GM06990 (cell line): ENCODE data around the gene ELF1.

Source experiments
- DNase-seq: peaks from one replicate; pipeline ENCODE4 v3.0.0-alpha.2; 2011; ENCODE audit not compliant: insufficient read length; ENCODE audit errors: extremely low read depth
- H3K27me3 ChIP-seq: replicated peaks from 2 replicates; pipeline ENCODE4 v1.6.0; 2011; ENCODE audit warnings: low read length; ENCODE audit not compliant: control insufficient read depth, insufficient read depth
- H3K36me3 ChIP-seq: 2 replicates; pipeline ENCODE4 v1.5.1; 2011; ENCODE audit warnings: low read length; ENCODE audit not compliant: control insufficient read depth, insufficient read depth
- H3K4me3 ChIP-seq: replicated peaks from 2 replicates; pipeline ENCODE4 v1.5.1; 2011; ENCODE audit warnings: low read depth, mild to moderate bottlenecking, control low read depth, low read length
- TF ChIP-seq, protein P1 (sequence below): IDR thresholded peaks from 2 replicates; pipeline ENCODE4 v1.5.1; 2011; ENCODE audit warnings: low read length, control low read depth, mild to moderate bottlenecking, inconsistent platforms; ENCODE audit not compliant: insufficient read depth, poor library complexity, severe bottlenecking

Gene ELF1

DNA sequence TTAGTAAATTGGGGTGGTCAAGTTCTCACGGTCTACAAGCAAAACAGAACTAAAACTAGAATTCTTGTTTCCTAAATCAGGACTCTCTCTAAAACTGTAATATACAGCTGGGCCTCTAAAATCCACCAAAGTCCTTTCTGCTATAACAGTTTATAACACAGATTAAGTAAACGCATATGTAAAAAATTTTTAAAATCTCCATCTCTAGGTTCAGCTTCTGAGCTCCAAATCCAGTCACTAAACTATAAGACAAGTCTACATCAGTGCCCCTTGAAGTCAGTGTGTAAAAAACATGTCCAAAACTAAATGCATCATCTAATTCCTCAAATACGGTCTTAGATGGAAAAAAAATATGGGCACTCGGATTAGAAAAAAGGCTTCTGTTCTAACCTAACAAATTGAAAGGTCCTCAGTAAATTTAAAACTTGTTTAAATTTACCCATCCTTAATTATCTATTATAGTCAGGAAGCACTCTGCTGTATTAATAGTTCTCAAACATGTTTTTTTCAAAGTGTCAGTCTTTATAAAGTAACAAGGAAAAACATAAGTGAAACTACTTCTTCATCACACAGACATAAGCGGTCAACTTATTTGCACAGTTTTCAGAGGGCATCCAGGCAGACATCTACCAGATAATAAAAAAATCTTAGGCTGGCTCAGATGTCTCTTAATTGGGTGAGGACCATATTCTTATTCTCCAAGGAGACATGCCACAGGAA is 33.6 kb downstream of the ELF1 start:
- no peak for DNase-seq
- TF ChIP-seq, protein P1, sequence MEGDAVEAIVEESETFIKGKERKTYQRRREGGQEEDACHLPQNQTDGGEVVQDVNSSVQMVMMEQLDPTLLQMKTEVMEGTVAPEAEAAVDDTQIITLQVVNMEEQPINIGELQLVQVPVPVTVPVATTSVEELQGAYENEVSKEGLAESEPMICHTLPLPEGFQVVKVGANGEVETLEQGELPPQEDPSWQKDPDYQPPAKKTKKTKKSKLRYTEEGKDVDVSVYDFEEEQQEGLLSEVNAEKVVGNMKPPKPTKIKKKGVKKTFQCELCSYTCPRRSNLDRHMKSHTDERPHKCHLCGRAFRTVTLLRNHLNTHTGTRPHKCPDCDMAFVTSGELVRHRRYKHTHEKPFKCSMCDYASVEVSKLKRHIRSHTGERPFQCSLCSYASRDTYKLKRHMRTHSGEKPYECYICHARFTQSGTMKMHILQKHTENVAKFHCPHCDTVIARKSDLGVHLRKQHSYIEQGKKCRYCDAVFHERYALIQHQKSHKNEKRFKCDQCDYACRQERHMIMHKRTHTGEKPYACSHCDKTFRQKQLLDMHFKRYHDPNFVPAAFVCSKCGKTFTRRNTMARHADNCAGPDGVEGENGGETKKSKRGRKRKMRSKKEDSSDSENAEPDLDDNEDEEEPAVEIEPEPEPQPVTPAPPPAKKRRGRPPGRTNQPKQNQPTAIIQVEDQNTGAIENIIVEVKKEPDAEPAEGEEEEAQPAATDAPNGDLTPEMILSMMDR = no peak
- no peaks in the 10 kb centered on the region for H3K27me3 ChIP-seq
- peak overlapping the region; percentile 55 for H3K4me3 ChIP-seq
- H3K36me3 ChIP-seq = no peaks in the 10 kb centered on the region

DNA sequence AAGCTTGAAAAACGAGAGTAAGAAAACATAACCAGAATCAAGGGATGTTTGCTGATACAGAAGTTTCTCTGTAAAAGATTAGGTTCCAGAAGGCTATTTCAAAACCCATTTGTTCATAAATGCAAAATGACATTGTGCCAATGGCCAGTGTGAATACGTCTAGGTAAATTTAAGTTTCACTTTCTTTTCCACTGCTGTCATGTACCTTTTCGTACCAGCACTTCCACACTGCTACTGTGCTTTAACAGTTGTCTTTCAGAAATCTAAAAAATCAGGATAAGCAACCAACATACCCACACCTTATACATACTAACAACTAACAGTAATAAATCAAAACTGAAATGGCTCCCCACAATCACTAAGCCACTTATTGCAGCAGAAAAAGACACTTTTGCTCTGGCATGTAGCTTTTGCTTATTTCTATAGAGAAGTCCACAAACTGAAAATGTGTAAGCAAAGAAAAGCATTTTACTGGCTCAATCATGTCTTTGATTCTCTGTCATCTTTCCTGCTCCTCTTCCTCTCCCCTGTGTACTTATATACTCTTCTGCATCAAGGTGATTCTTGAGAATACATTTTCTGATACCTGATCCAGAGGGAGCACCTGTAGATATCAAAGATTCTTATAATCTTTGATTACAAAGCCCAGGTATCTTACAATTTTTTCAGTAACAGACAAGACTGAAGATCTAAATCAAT is 34.3 kb downstream of the ELF1 start:
- H3K36me3 ChIP-seq = no peaks in the 10 kb centered on the region
- TF ChIP-seq, protein P1 = no peak

DNA sequence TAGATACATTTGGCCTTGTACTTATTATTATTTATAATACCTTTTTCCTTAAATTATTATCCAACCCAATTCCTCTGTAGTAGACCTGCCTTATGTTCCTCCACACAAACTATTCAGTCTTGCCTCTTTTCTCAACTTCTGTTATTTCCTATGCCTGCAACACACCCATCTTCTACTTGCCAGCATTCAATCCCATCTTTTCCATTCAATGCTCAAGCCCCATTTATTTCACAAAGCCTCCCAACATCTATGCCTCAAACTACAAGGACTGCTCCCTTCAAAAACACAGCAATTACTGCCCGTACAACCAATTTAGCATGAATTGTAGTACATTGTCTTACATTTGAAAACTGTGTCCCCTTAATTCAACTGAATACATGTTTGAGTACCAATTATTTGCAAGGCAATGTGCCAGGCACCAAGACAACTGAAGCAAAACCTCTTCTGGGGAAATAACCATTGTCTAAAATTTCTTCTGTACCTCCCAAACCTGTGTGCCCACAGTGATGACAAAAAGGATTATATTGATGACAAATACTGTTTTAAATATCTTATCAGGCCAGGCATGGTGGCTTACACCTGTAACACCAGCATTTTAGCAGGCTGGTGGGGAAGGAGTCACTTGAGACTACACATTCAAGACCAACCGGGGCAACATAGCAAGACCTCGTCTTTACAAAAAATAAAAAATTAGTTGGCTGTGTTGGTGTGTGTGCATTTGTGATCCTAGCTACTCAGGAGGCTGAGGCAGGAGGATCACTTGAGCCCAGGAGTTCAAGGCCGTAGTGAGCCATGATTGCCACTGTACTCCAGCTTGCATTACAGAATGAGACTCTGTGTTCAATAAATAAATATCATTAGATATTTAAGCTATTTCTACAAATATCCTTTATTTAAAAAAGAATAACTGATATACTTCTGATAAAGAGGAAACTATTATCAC is 35.1 kb downstream of the ELF1 start:
- TF ChIP-seq, protein P1 = no peak
- no peaks in the 10 kb centered on the region for H3K27me3 ChIP-seq
- H3K4me3 ChIP-seq = peak overlapping the region; percentile 55
- H3K36me3 ChIP-seq = no peaks in the 10 kb centered on the region
- DNase-seq = no peak

More for the DNA sequence above, 34.3 kb downstream of the ELF1 start:
- DNase-seq = no peak
- H3K27me3 ChIP-seq = no peaks in the 10 kb centered on the region
- peak overlapping the region; percentile 55 for H3K4me3 ChIP-seq

DNA sequence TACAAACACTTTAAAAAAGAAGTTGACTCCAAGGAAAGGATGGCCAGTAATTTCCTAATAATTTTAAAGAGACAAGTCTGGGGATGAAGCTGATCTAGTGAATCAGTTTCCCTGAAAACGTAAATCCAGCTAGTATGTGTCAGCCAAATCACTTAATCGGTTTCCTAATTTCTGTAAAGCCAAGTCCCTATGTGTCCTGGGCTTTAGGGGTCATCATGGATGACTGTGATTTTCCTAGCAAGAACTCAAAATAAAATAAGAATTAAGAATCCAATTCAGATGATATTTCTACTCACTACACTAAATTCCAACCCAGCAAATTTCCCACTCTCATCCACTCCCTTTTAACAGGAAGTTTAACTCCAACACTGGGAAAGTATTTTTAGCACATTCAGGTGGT is 35.9 kb downstream of the ELF1 start:
- Histone ChIP-seq H3K4me3 (peak overlapping the region; percentile 25), H3K27me3 (no peaks in the 10 kb centered on the region), H3K36me3 (no peaks in the 10 kb centered on the region)
- DNase-seq = no peak
- TF ChIP-seq, protein P1 = no peak

DNA sequence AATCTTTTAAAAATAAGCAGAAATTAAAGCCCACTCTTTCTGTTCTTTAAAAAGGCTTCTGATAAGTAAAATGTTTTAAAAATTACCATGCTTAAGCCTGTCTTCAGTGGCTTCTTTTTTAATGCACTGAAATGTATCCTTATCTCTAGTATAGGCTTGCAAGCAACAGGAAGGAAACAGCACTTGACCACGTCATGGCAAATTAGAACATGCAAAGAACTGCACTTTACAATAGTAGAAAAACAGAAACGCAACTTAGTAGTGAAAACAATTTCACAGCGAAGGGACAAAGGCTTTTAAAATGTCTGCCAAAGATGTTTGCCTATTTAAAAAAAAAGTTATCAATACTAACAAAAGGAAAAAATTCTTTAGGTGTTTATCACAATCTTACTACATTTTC is 36.3 kb downstream of the ELF1 start:
- Histone ChIP-seq H3K27me3 (no peaks in the 10 kb centered on the region), H3K4me3 (peak overlapping the region; percentile 73), H3K36me3 (no peaks in the 10 kb centered on the region)
- TF ChIP-seq, protein P1 = no peak
- DNase-seq = peak; percentile 69
